HG02759 (cell line): ENCODE results near the gene STARD9.

Experiments
- ATAC-seq: cut with Tn5 transposase; IDR thresholded peaks from one replicate; pipeline ENCODE4 v1.9.1; 2021; ENCODE audit warnings: mild to moderate bottlenecking, moderate library complexity; ENCODE audit not compliant: unreplicated experiment

STARD9 gene

GRCh38 chr15:42692536-42692935 is 117.1 kb downstream of the STARD9 start:
- no peak for ATAC-seq

GRCh38 chr15:42692997-42693396 is 117.6 kb downstream of the STARD9 start:
- ATAC-seq, result no peak

- ATAC-seq, result no peak
Measured at GRCh38 chr15:42693496-42693895, 118.1 kb downstream of the STARD9 start.

- no peak for ATAC-seq
Measured at GRCh38 chr15:42693942-42694341, 118.5 kb downstream of the STARD9 start.

- no peak for ATAC-seq
Measured at GRCh38 chr15:42694398-42694797, 119.0 kb downstream of the STARD9 start.

GRCh38 chr15:42695527-42696071 is 120.2 kb downstream of the STARD9 start:
- no peak for ATAC-seq

GRCh38 chr15:42696626-42697025 is 121.2 kb downstream of the STARD9 start:
- ATAC-seq, result no peak

- no peak for ATAC-seq
Measured at GRCh38 chr15:42704492-42704926, 129.1 kb downstream of the STARD9 start.

GRCh38 chr15:42705336-42705735 is 129.9 kb downstream of the STARD9 start:
- no peak for ATAC-seq

- ATAC-seq, result no peak
Measured at GRCh38 chr15:42707068-42707467, 131.7 kb downstream of the STARD9 start.

GRCh38 chr15:42707873-42708544 is 132.6 kb downstream of the STARD9 start:
- ATAC-seq, result no peak

- no peak for ATAC-seq
Measured at GRCh38 chr15:42710662-42711061, 135.3 kb downstream of the STARD9 start.

GRCh38 chr15:42711746-42712145 is 136.3 kb downstream of the STARD9 start:
- ATAC-seq, result no peak

- no peak for ATAC-seq
Measured at GRCh38 chr15:42712584-42712983, 137.2 kb downstream of the STARD9 start.

GRCh38 chr15:42716125-42716524 is 140.7 kb downstream of the STARD9 start:
- ATAC-seq, result no peak

- no peak for ATAC-seq
Measured at GRCh38 chr15:42716626-42717025, 141.2 kb downstream of the STARD9 start.

GRCh38 chr15:42719043-42719442 is 143.6 kb downstream of the STARD9 start:
- ATAC-seq, result no peak

GRCh38 chr15:42720071-42720470 is 144.7 kb downstream of the STARD9 start:
- ATAC-seq, result no peak

GRCh38 chr15:42721016-42721415 is 145.6 kb downstream of the STARD9 start:
- ATAC-seq, result no peak

- no peak for ATAC-seq
Measured at GRCh38 chr15:42721916-42722315, 146.5 kb downstream of the STARD9 start.

- no peak for ATAC-seq
Measured at GRCh38 chr15:42723068-42723467, 147.7 kb downstream of the STARD9 start.

GRCh38 chr15:42724276-42724675 is 148.9 kb downstream of the STARD9 start:
- ATAC-seq, result no peak
